HG03097 (cell line): ENCODE measurements around the gene CELF4.
"Not testable (repeated sequence)": the region's sequence is repeated elsewhere in the genome, so short reads cannot be mapped to it uniquely, and the experiment has no call there.

Source experiments
- ATAC-seq: cut with Tn5 transposase; IDR thresholded peaks from one replicate; pipeline ENCODE4 v1.9.1; 2021; ENCODE audit not compliant: unreplicated experiment, low FRiP score

Gene CELF4

DNA sequence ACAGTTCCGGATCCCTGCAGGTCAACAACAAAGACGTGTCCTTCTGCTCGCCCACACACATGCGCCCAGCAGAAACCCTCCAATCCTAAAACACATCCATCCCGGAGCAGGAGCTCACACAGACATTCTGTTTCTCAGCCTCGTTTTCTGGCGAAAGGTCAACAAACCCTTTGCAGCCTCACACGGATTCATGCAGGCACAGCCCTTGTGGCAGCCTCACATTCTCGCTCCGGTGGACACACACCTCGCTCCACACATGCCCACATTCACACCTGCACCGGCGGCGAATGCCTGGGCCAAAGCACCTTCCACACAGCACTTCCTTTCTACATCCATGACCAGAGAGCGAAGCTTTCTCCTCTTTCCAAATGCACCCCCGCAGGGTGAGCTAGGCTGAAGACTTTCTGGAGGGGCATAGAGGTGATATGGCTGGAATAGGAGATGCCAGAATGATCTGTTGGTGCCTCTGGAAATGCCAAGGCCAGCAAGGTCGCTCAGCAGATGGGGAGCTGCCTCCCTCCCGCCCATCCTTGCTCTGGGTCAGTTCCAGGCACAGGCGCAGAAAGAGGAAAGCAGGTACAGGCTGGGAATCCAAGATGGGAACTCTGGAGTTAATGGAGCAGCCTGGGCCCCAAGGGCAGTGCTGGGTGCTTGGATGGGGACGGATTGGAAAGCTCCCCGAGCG is 88.8 kb downstream of the CELF4 start:
- ATAC-seq = no peak

DNA sequence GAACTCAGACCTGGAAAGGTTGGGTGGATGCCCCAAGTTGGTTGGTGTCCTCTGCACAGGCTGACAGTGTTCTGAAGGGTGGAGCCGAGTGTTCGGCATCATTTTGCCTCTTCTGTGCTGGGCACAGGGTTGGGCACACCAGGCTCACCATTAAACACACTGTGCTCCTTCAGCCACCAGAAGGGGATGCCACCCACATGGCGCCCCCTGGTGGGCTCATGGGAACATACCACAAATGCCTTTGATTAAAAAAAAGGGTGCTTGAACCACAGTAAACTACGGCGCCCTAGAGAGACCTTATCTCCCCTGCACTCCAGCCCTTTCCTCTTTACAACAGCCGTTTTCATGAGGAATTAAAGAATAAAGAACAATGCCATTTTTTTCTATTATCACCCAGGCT is 89.4 kb downstream of the CELF4 start:
- ATAC-seq = no peak

- no peak for ATAC-seq
Measured at GRCh38 chr18:37473195-37473840, 92.3 kb downstream of the CELF4 start.

DNA sequence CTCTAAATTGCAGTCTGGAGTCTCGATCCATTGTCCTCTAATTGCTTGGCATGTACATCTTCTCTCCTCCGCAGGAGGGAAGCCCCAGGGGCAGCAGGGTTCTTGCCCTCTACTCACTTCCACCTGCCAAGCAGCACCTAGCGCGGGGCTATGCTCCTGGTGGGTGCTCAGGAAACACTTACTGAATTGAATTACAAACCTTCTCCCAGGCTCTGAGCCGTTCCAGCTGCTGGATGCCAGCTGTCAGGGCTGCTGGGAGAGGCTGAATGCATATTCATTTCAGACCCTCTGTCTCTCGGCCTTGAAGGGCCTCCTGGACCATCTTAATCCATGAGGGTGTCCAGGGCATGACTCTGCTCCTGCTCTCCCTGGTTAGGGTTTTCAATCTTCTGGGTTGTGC is 94.0 kb downstream of the CELF4 start:
- no peak for ATAC-seq

DNA sequence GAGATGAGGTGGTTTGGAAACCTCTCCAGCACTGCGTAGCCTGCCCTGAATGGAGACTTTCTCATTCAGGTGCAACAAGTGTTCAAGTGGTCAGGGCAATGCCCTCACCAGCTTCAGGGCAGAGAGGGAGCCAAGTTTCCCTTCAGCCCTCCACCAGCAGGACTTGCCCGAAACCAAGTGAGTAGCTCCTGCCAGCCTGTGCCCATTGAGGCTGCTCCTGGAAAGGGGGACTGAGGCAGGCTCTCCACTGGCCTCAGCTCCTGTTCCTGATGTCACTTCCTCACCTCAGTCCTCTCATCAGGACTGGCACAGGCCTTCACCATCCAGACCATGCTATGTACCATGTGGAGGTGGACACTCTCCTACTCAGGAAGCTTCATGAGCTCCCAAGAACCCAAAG is 94.6 kb downstream of the CELF4 start:
- ATAC-seq = no peak

DNA sequence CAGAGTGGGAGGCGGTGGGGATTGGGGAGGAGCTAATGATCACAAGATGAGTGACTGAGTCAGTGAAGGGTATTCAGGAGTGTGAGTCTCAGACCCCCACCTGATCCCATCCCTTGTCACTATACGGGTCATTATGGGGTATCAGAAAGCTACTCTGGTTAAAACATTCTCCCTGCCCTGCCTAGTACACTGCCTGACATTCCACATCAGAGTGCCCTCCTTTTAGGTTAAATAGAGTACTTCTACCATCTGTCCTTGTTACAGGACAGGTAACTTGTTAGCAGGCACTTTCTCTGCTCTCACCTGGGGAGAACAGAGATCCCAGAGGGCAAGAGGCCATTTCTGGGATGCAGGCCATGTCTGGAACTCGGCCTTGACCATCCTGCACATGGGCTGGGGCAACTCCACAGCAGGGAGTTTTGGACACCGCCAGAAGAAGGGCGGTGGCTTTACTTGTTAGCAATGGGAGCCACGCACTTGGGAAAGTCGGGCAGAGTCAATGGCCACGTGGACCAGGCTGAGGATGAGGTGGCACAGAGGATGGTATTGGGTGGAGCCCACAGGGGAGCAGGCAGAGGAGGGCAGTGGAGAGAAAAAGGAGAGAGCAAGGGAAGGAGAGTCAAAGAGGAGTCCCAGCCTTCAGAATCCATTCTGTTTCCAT is 98.5 kb downstream of the CELF4 start:
- no peak for ATAC-seq

GRCh38 chr18:37465958-37466357 is 99.6 kb downstream of the CELF4 start:
- no peak for ATAC-seq

DNA sequence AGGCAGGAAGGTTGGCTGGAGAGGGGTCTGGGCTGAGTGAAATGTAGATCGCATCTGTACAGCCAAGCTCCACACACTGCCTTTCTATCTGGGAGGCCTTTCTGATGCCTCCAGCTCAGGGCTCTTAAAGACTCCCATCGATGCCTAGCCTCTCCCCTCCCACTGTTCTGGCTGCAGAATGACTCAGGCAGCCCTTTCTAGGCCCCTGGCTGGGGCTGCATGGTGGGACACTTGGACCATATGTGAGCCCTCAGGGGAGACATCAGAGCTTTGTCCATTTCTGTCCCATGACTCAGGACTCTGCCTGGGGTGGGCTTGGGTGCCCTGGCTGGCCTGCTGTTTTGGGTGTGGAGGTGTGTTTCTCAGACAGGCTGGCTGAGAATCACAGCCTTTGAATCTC is 101.3 kb downstream of the CELF4 start:
- no peak for ATAC-seq

DNA sequence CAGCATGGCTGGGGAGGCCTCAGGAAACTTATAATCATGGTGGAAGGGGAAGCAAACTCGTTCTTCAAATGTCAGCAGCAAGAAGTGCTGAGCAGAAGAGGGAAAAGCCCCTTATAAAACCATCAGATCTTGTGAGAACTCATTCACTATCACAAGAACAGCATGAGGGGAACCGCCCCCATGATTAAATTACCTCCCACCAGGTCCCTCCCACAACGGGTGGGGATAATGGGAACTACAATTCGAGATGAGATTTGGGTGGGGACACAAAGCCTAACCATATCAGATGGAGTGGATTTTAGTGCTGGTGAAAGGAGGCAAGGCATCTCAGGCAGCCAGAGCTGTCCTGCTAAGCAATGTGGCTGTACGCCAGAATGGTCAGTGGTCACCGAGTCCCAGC is 104.3 kb downstream of the CELF4 start:
- ATAC-seq = not testable (repeated sequence)

GRCh38 chr18:37460604-37461003 is 105.0 kb downstream of the CELF4 start:
- ATAC-seq = no peak

- ATAC-seq = no peak
Measured at GRCh38 chr18:37458697-37459096, 106.9 kb downstream of the CELF4 start.

GRCh38 chr18:37457753-37458152 is 107.8 kb downstream of the CELF4 start:
- ATAC-seq = no peak

DNA sequence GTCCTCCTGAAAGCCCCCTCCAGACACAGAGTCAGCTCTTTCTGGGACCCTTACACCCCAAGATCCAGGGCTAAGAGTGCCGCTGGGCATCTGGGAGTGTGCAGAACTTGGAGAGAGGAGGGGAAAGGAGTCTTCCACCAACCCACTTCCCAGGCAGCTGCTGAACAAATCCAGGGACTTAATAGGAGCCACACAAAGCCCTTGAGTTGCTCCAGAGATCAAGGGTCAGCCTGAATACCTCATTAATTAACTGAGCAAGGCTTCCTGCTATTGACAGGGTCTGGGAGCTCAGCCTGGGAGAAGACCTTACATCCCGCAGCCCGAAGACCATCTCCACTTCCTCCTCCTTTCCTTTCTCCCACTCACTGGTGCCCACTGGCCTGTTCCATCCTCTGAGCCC is 108.3 kb downstream of the CELF4 start:
- no peak for ATAC-seq

DNA sequence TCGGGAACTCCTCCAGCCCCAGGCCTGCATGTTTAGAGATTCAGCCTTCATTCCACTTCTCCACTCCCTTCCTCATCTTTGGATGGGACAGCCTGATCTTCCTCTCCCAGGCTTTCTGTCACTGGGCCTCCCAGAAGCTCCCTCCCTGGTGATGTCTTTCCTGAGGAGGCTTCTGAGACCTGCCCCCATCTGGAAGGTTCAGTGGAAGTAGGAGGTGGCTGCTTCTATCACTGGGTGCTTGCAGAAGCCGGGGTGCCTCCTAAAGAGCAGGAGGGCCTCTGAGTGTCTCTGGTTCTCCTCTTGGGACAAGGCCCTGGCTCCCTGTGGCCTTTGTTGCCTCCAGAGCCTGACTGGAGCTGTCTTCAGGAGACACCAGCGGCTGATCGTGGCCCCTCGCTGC is 108.7 kb downstream of the CELF4 start:
- no peak for ATAC-seq

GRCh38 chr18:37456395-37456794 is 109.2 kb downstream of the CELF4 start:
- no peak for ATAC-seq

DNA sequence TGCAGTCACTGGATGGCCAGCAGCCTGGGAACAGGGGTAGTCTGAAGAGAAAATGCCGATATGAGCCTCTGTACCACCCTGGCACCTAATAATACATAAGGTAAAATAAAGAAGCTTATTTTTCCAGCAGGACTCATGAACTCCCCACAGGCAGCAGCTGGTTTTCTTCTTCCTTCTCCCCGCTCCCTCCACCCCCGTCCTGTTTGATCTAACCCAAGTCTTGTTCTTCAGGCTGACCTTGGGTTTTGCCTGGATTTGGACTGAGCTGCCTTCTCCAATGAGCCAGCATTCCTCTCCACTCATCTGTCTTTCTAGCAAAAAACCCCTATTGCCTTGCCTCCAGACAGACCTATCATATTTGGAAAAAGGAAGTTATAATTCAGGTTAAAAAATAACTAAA is 111.8 kb downstream of the CELF4 start:
- no peak for ATAC-seq

- ATAC-seq = no peak
Measured at GRCh38 chr18:37452682-37453385, 112.8 kb downstream of the CELF4 start.

DNA sequence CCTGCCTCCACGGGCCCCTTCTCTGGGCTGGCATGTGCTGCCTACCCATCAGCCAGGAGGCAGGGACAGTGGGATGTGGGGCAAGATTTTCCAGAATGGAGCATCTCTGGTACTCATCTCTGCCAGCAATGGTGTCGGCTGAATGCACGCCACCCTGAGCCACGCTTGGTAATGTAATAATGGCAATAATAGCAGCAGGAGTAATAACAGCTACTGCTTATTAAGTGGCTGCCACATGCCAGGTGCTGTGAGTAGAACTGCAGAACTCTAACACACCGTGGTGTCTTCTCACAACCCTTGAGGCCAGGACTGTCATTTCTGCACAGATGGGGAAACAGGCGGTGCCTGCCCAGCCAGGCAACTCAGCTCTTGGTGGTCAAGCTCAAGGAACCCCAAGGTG is 113.6 kb downstream of the CELF4 start:
- no peak for ATAC-seq

DNA sequence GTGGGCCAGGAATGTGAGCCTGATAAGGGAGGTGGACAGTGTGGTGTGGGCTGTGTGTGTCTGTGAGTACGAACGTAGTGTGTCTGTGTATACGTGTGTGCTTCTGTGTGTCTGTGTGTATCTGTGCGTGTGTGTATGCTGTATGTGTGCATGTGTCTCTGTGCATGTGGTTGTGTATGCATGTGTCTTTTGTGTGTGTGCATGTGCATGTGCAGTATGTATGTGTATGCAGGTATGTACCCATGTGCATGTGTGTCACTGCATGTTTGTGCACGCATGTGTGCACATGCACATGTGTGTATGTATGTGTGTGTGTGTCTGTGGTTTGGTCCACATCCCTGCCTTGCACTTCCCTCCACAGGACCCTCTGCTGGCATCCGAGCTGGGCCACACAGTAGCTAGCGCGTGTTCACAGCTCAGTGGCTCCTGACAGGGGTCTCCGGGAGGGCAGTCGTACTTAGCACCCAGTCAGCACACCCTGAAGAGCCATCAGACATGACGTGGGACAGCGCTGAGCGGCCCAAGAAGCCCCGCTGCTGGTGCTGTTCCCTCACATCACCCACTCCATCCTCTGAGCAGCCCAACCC is 114.3 kb downstream of the CELF4 start:
- ATAC-seq = no peak

- no peak for ATAC-seq
Measured at GRCh38 chr18:37450434-37451132, 115.0 kb downstream of the CELF4 start.
